Central memory CD4-positive, alpha-beta T cell (primary cell): ENCODE results near the gene NEDD4L.
"Not testable (repeated sequence)": the region's sequence is repeated elsewhere in the genome, so short reads cannot be mapped to it uniquely, and the experiment has no call there.

Experiments used
- DNase-seq: peaks from one replicate; pipeline ENCODE4 v3.0.0; 2022

NEDD4L gene

GRCh38 chr18:58242968-58243367, 198.9 kb downstream of the NEDD4L start:
- DNase-seq = no peak

- no peak for DNase-seq
These were observed 199.4 kb downstream of the NEDD4L start for GRCh38 chr18:58243401-58243800.

GRCh38 chr18:58247363-58247834, 203.4 kb downstream of the NEDD4L start:
- no peak for DNase-seq

GRCh38 chr18:58249712-58250111, 205.7 kb downstream of the NEDD4L start:
- no peak for DNase-seq

GRCh38 chr18:58251416-58251815, 207.4 kb downstream of the NEDD4L start:
- no peak for DNase-seq

GRCh38 chr18:58252166-58252565, 208.1 kb downstream of the NEDD4L start:
- DNase-seq = no peak

- DNase-seq = no peak
These were observed 209.3 kb downstream of the NEDD4L start for GRCh38 chr18:58253318-58253717.

GRCh38 chr18:58253871-58254270, 209.8 kb downstream of the NEDD4L start:
- DNase-seq = no peak

- no peak for DNase-seq
These were observed 211.0 kb downstream of the NEDD4L start for GRCh38 chr18:58254873-58255511.

- no peak for DNase-seq
These were observed 211.8 kb downstream of the NEDD4L start for GRCh38 chr18:58255701-58256311.

GRCh38 chr18:58256316-58257080, 212.5 kb downstream of the NEDD4L start:
- DNase-seq = no peak

- DNase-seq = no peak
These were observed 213.4 kb downstream of the NEDD4L start for GRCh38 chr18:58257461-58257860.

- no peak for DNase-seq
These were observed 214.8 kb downstream of the NEDD4L start for GRCh38 chr18:58258692-58259342.

GRCh38 chr18:58263055-58263957, 219.3 kb downstream of the NEDD4L start:
- DNase-seq = no peak

GRCh38 chr18:58264075-58264474, 220.0 kb downstream of the NEDD4L start:
- no peak for DNase-seq

GRCh38 chr18:58264840-58265239, 220.8 kb downstream of the NEDD4L start:
- no peak for DNase-seq

GRCh38 chr18:58265489-58265888, 221.5 kb downstream of the NEDD4L start:
- DNase-seq = not testable (repeated sequence)

- no peak for DNase-seq
These were observed 222.3 kb downstream of the NEDD4L start for GRCh38 chr18:58266291-58266690.

GRCh38 chr18:58267493-58267892, 223.5 kb downstream of the NEDD4L start:
- DNase-seq = no peak

- no peak for DNase-seq
These were observed 224.8 kb downstream of the NEDD4L start for GRCh38 chr18:58268849-58269248.

GRCh38 chr18:58269931-58270330, 225.9 kb downstream of the NEDD4L start:
- no peak for DNase-seq

GRCh38 chr18:58270396-58270795, 226.4 kb downstream of the NEDD4L start:
- no peak for DNase-seq
